HepG2 (cell line): Measurements from ENCODE around the gene TNP2. TPM values are rescaled to one million over a fixed set of nuclear protein-coding genes. Genes with fewer than 3 reads are reported as not detected.

Experiments used
- FOXP1 ChIP-seq, 2 experiments: fragments of 450-650 bp in 1 of 2; IDR thresholded peaks; 2 replicates each; pipeline ENCODE4 v1.6.1; 2017 to 2018; ENCODE audit warnings: antibody characterized with exemption in 1 of 2
- HCFC1 ChIP-seq: fragments of 150-350 bp; IDR thresholded peaks from 2 replicates; pipeline ENCODE4 v1.6.1; 2014; ENCODE audit warnings: low read depth, low read length
- HDAC6 ChIP-seq: fragments of 200-600 bp; sonication (generic); IDR thresholded peaks from 2 replicates; pipeline ENCODE4 v1.7.0; 2017; ENCODE audit warnings: mild to moderate bottlenecking, antibody characterized with exemption, low read length, low read depth
- HNF1A ChIP-seq, 2 experiments: sonication (generic) in 1 of 2; formaldehyde crosslinking in 1 of 2; IDR thresholded peaks; 2 replicates each; pipeline versions ENCODE4 v1.4.0 to v1.6.1; 2016 to 2020; ENCODE audit warnings: borderline replicate concordance in 1 of 2, low read depth in 1 of 2, mild to moderate bottlenecking in 1 of 2, missing genetic modification reagents in 1 of 2
- HOXA9 ChIP-seq: sonication (generic); formaldehyde crosslinking; IDR thresholded peaks from 2 replicates; pipeline ENCODE4 v1.8.1; 2022; ENCODE audit warnings: missing genetic modification reagents, mild to moderate bottlenecking, moderate library complexity, borderline replicate concordance
- PBX3 ChIP-seq: sonication (generic); formaldehyde crosslinking; IDR thresholded peaks from 2 replicates; pipeline ENCODE4 v1.8.1; 2023; ENCODE audit warnings: missing genetic modification reagents, inconsistent platforms, borderline replicate concordance
- PCBP1 ChIP-seq: fragments of 200-400 bp; formaldehyde crosslinking; IDR thresholded peaks from 2 replicates; pipeline ENCODE4 v1.6.1; 2017; ENCODE audit warnings: mild to moderate bottlenecking, low read depth, low read length, borderline replicate concordance
- TAF1 ChIP-seq: sonication (generic); formaldehyde crosslinking; IDR thresholded peaks from 2 replicates; pipeline ENCODE4 v1.4.0; 2020; ENCODE audit warnings: missing genetic modification reagents
- ZNF430 ChIP-seq: sonication (generic); formaldehyde crosslinking; IDR thresholded peaks from 2 replicates; pipeline ENCODE4 v1.9.0; 2021; ENCODE audit warnings: mild to moderate bottlenecking, missing genetic modification reagents
- ZNF770 ChIP-seq: sonication (generic); formaldehyde crosslinking; IDR thresholded peaks from 2 replicates; pipeline ENCODE4 v1.5.0; 2020; ENCODE audit warnings: mild to moderate bottlenecking, missing genetic modification reagents
- ZNF773 ChIP-seq: sonication (generic); formaldehyde crosslinking; IDR thresholded peaks from 2 replicates; pipeline ENCODE4 v1.4.0; 2020; ENCODE audit warnings: missing genetic modification reagents, borderline replicate concordance
- ZZZ3 ChIP-seq: sonication (generic); formaldehyde crosslinking; IDR thresholded peaks from 2 replicates; pipeline ENCODE4 v1.4.0; 2020; ENCODE audit warnings: missing genetic modification reagents, mild to moderate bottlenecking, borderline replicate concordance
- polyA plus RNA-seq, 8 experiments: library from polyadenylated mRNA; depleted of rRNA in 3 of 8; stranded (reverse) in 7 of 8; unstranded in 1 of 8; fragments of >200 nt; fragmentation: Illumina TruSeq in 4 of 8; extraction: Trizol in 4 of 8; gene quantifications; 2 replicates each; pipeline versions ENCODE4 v1.2.1 to v1.2.3, GENCODE V29; 2011 to 2016; ENCODE audit warnings: low read depth in 4 of 8, missing spikeins in 1 of 8, mixed read lengths in 1 of 8; ENCODE audit not compliant: insufficient read depth in 1 of 8
- total RNA-seq, 5 experiments: library from RNA; depleted of rRNA; stranded (reverse); fragments of >200 nt; fragmentation: Illumina TruSeq; extraction: Trizol; gene quantifications; 2 replicates each; pipeline ENCODE4 v1.2.3, GENCODE V29; 2016; ENCODE audit warnings: low read depth in 1 of 5
- TF ChIP-seq, protein P1 (sequence below), 2 experiments: sonication (generic) in 1 of 2; formaldehyde crosslinking in 1 of 2; IDR thresholded peaks; 2 replicates each; pipeline versions ENCODE4 v1.6.1 to v1.9.0; 2014 to 2022; ENCODE audit warnings: antibody characterized with exemption in 1 of 2, borderline replicate concordance in 1 of 2, inconsistent platforms in 1 of 2, low read depth in 1 of 2, missing genetic modification reagents in 1 of 2

The TNP2 gene
- total and polyA plus RNA-seq, 2 of the 13 experiments (the other 11 are each of a cell fraction or from before 2014, with no cell fraction given) = not detected

GRCh38 chr16:11280616-11281522 is 11.7 kb upstream of the TNP2 start, which contains the start of gene PRM1 (continued):
- TF ChIP-seq PBX3 (CRISPR knock-in tag) (no peak), ZZZ3 (CRISPR knock-in tag) (no peak), FOXP1 (IDR thresholded peaks at IDR 0.05) (no peak), FOXP1 (CRISPR knock-in tag; IDR thresholded peaks at IDR 0.05) (no peak), HNF1A (IDR thresholded peaks at IDR 0.05; ENCODE audit: low read depth) (no peak), HNF1A (CRISPR knock-in tag; IDR thresholded peaks at IDR 0.05; ENCODE audit: borderline replicate concordance) (no peak), PCBP1 (no peak), ZNF773 (no peak), TAF1 (no peak), HDAC6 (no peak), HCFC1 (no peak), HOXA9 (CRISPR knock-in tag) (no peak), ZNF770 (CRISPR knock-in tag) (no peak), ZNF430 (CRISPR knock-in tag) (no peak)
- TF ChIP-seq, protein P1, sequence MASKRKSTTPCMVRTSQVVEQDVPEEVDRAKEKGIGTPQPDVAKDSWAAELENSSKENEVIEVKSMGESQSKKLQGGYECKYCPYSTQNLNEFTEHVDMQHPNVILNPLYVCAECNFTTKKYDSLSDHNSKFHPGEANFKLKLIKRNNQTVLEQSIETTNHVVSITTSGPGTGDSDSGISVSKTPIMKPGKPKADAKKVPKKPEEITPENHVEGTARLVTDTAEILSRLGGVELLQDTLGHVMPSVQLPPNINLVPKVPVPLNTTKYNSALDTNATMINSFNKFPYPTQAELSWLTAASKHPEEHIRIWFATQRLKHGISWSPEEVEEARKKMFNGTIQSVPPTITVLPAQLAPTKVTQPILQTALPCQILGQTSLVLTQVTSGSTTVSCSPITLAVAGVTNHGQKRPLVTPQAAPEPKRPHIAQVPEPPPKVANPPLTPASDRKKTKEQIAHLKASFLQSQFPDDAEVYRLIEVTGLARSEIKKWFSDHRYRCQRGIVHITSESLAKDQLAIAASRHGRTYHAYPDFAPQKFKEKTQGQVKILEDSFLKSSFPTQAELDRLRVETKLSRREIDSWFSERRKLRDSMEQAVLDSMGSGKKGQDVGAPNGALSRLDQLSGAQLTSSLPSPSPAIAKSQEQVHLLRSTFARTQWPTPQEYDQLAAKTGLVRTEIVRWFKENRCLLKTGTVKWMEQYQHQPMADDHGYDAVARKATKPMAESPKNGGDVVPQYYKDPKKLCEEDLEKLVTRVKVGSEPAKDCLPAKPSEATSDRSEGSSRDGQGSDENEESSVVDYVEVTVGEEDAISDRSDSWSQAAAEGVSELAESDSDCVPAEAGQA (IDR thresholded peaks at IDR 0.05; ENCODE audit: low read depth) = no peak
- TF ChIP-seq, protein P1 (CRISPR knock-in tag; IDR thresholded peaks at IDR 0.05; ENCODE audit: borderline replicate concordance) = no peak
